Tibial nerve (tissue), 4 donors: ENCODE measurements around the gene PTPRU. TPM values are rescaled to one million over a fixed set of nuclear protein-coding genes. Genes with fewer than 3 reads are reported as not detected.

Source experiments
- DNase-seq, 2 donors: peaks; one replicate each; pipeline ENCODE4 v3.0.0-alpha.2; 2019; ENCODE audit warnings: low spot score in 2 of 2
- H3K27ac ChIP-seq, 4 donors: fragments of 200-600 bp; sonication (generic) in 3 of 4; one replicate each; pipeline ENCODE4 v1.5.1; 2017 to 2019; ENCODE audit warnings: mild to moderate bottlenecking in 1 of 4
- H3K27me3 ChIP-seq, 2 donors: fragments of 200-600 bp; sonication (generic) in 1 of 2; one replicate each; pipeline versions ENCODE4 v1.5.1 to v1.6.0; 2017 to 2019
- H3K36me3 ChIP-seq, 3 donors: fragments of 200-600 bp; sonication (generic); one replicate each; pipeline ENCODE4 v1.5.1; 2018 to 2019
- H3K4me1 ChIP-seq, 4 donors: fragments of 200-600 bp; sonication (generic) in 3 of 4; one replicate each; pipeline ENCODE4 v1.5.1; 2017 to 2019
- H3K4me3 ChIP-seq, 4 donors: fragments of 200-600 bp; sonication (generic) in 3 of 4; one replicate each; pipeline ENCODE4 v1.5.1; 2017 to 2019; ENCODE audit warnings: mild to moderate bottlenecking in 1 of 4, moderate library complexity in 1 of 4
- H3K9me3 ChIP-seq, 4 donors: fragments of 200-600 bp; sonication (generic) in 3 of 4; one replicate each; pipeline ENCODE4 v1.5.1; 2017 to 2019
- CTCF ChIP-seq, 5 experiments: fragments of 200-600 bp in 3 of 5; fragments of 450-650 bp in 2 of 5; sonication (generic) in 3 of 5; IDR thresholded peaks; one replicate each; pipeline ENCODE4 v1.5.1; 2016 to 2019; ENCODE audit warnings: antibody characterized with exemption in 5 of 5, mild to moderate bottlenecking in 3 of 5, moderate library complexity in 2 of 5
- EP300 ChIP-seq, 2 donors: sonication (generic); formaldehyde crosslinking; IDR thresholded peaks; one replicate each; pipeline ENCODE4 v1.6.1; 2017; ENCODE audit warnings: antibody characterized with exemption in 2 of 2, mild to moderate bottlenecking in 1 of 2
- POLR2A ChIP-seq, 2 donors: fragments of 450-650 bp; IDR thresholded peaks; one replicate each; pipeline ENCODE4 v1.6.1; 2017; ENCODE audit warnings: antibody characterized with exemption in 2 of 2, mild to moderate bottlenecking in 2 of 2, moderate library complexity in 2 of 2
- WGBS, 2 donors: methylation state at CpG; one replicate each; pipeline ENCODE4 v1.1.5; 2018; 5-methylcytosine and 5-hydroxymethylcytosine counted together
- total RNA-seq, 4 donors: library from RNA; depleted of rRNA; stranded (reverse); fragments of >200 nt; gene quantifications; one replicate each; pipeline ENCODE4 v1.1.0, GENCODE V29; 2016

Gene PTPRU
- total RNA-seq, 4 donors from 2014 or later = 52.1 to 75.6 (median 63.7) TPM

- H3K9me3 ChIP-seq = no peaks in the 10 kb centered on the region
- no peak overlapping the region for H3K4me3 ChIP-seq
- no peaks in the 10 kb centered on the region for H3K4me1 ChIP-seq
- TF ChIP-seq EP300 (IDR thresholded peaks at IDR 0.05) (no peak), CTCF (IDR thresholded peaks at IDR 0.05) (no peak), POLR2A (IDR thresholded peaks at IDR 0.05) (no peak)
- peaks cover 0 to 79% (median 0%) of the 10 kb centered on the region in 3 donors for H3K36me3 ChIP-seq
- H3K27ac ChIP-seq = peak overlapping the region in 1 of 4 donors; percentile 7
- no peaks in the 10 kb centered on the region for H3K27me3 ChIP-seq
- 80 to 81% methylated on average over 2 of the region's 4 CpGs for WGBS, 2 donors
- DNase-seq = no peak
Observed at GRCh38 chr1:29325675-29326074, 89.4 kb downstream of the PTPRU start.

GRCh38 chr1:29326123-29326522 is 89.8 kb downstream of the PTPRU start:
- DNase-seq = no peak
- Histone ChIP-seq H3K4me3 (no peak overlapping the region), H3K27me3 (no peaks in the 10 kb centered on the region), H3K36me3 (peaks cover 0 to 74% (median 0%) of the 10 kb centered on the region in 3 donors), H3K27ac (no peak overlapping the region), H3K9me3 (no peaks in the 10 kb centered on the region), H3K4me1 (no peaks in the 10 kb centered on the region)
- WGBS, 2 donors = 85 to 90% methylated on average over 2 of the region's 2 CpGs
- TF ChIP-seq EP300 (IDR thresholded peaks at IDR 0.05) (no peak), CTCF (IDR thresholded peaks at IDR 0.05) (no peak), POLR2A (IDR thresholded peaks at IDR 0.05) (no peak)

GRCh38 chr1:29327223-29327935 is 91.1 kb downstream of the PTPRU start:
- Histone ChIP-seq H3K4me1 (no peaks in the 10 kb centered on the region), H3K4me3 (no peak overlapping the region), H3K36me3 (peaks cover 0 to 62% (median 0%) of the 10 kb centered on the region in 3 donors), H3K9me3 (no peaks in the 10 kb centered on the region), H3K27ac (no peak overlapping the region), H3K27me3 (no peaks in the 10 kb centered on the region)
- TF ChIP-seq EP300 (IDR thresholded peaks at IDR 0.05) = no peak
- TF ChIP-seq POLR2A (IDR thresholded peaks at IDR 0.05) = no peak
- TF ChIP-seq CTCF (IDR thresholded peaks at IDR 0.05) = no peak
- 90 to 91% methylated on average over 9 of the region's 9 CpGs for WGBS, 2 donors
- no peak for DNase-seq

GRCh38 chr1:29329022-29329775 is 92.9 kb downstream of the PTPRU start:
- no peaks in the 10 kb centered on the region for H3K4me1 ChIP-seq
- 84 to 86% methylated on average over 9 of the region's 9 CpGs for WGBS, 2 donors
- H3K9me3 ChIP-seq = no peaks in the 10 kb centered on the region
- DNase-seq = no peak
- peaks cover 0 to 43% (median 0%) of the 10 kb centered on the region in 3 donors for H3K36me3 ChIP-seq
- H3K27ac ChIP-seq = peak overlapping the region in 2 of 4 donors; percentile 17 to 24
- H3K4me3 ChIP-seq = no peak overlapping the region
- no peaks in the 10 kb centered on the region for H3K27me3 ChIP-seq
- TF ChIP-seq POLR2A (IDR thresholded peaks at IDR 0.05) = no peak
- no peak for TF ChIP-seq EP300 (IDR thresholded peaks at IDR 0.05)
- TF ChIP-seq CTCF (IDR thresholded peaks at IDR 0.05) = no peak

- Histone ChIP-seq H3K27me3 (no peaks in the 10 kb centered on the region), H3K36me3 (peaks cover 0 to 35% (median 0%) of the 10 kb centered on the region in 3 donors), H3K4me1 (no peaks in the 10 kb centered on the region), H3K27ac (peak overlapping the region in 2 of 4 donors; percentile 15 to 66), H3K9me3 (no peaks in the 10 kb centered on the region), H3K4me3 (no peak overlapping the region)
- no peak for TF ChIP-seq EP300 (IDR thresholded peaks at IDR 0.05)
- TF ChIP-seq POLR2A (IDR thresholded peaks at IDR 0.05) = no peak
- TF ChIP-seq CTCF (IDR thresholded peaks at IDR 0.05) = no peak
- WGBS, 2 donors = 56 to 67% methylated on average over 2 of the region's 2 CpGs
- DNase-seq = no peak
Observed at GRCh38 chr1:29330089-29330488, 93.8 kb downstream of the PTPRU start.
